Effector memory CD8-positive, alpha-beta T cell (primary cell): ENCODE results near the gene DDO.
"Not testable (repeated sequence)": the region's sequence is repeated elsewhere in the genome, so short reads cannot be mapped to it uniquely, and the experiment has no call there.

ENCODE experiments used
- ATAC-seq: fragments of 150-1000 bp; cut with Tn5 transposase; replicated peaks from 2 replicates; pipeline ENCODE4 v1.10.0; 2021; ENCODE audit warnings: mild to moderate bottlenecking, moderate library complexity
- DNase-seq, 3 experiments: peaks; one replicate each; pipeline ENCODE4 v3.0.0; 2021
- H3K27ac Mint-ChIP-seq, 2 donors: one replicate each; pipeline ENCODE4 v1.8.0; 2022; ENCODE audit warnings: mild to moderate bottlenecking in 2 of 2, mixed read lengths in 2 of 2, moderate library complexity in 2 of 2
- H3K27me3 Mint-ChIP-seq, 2 donors: one replicate each; pipeline ENCODE4 v1.8.0; 2022; ENCODE audit warnings: mixed read lengths in 2 of 2
- H3K36me3 Mint-ChIP-seq: one replicate; pipeline ENCODE4 v1.8.0; 2022; ENCODE audit warnings: mild to moderate bottlenecking, moderate library complexity, mixed read lengths; ENCODE audit not compliant: insufficient read depth
- H3K4me1 Mint-ChIP-seq, 2 donors: one replicate each; pipeline ENCODE4 v1.8.0; 2022; ENCODE audit warnings: low read depth in 2 of 2, mixed read lengths in 2 of 2
- H3K4me3 Mint-ChIP-seq, 2 donors: one replicate each; pipeline ENCODE4 v1.8.0; 2022; ENCODE audit warnings: mild to moderate bottlenecking in 2 of 2, mixed read lengths in 2 of 2, moderate library complexity in 2 of 2
- H3K9me3 Mint-ChIP-seq, 2 donors: one replicate each; pipeline ENCODE4 v1.8.0; 2022; ENCODE audit warnings: mixed read lengths in 2 of 2

DDO gene

GRCh38 chr6:110357298-110357663 lies 58.1 kb downstream of the DDO start:
- peaks cover 63 to 67% of the 10 kb centered on the region in 2 donors for H3K27me3 Mint-ChIP-seq
- peak overlapping the region; percentile 73 to 79 for H3K4me3 Mint-ChIP-seq
- H3K36me3 Mint-ChIP-seq = no peaks in the 10 kb centered on the region
- ATAC-seq (peak; percentile 24), DNase-seq (no peak)
- H3K27ac Mint-ChIP-seq = no peak overlapping the region
- peaks cover 3 to 10% of the 10 kb centered on the region in 2 donors for H3K4me1 Mint-ChIP-seq
- peaks cover 0 to 1% of the 10 kb centered on the region in 2 donors for H3K9me3 Mint-ChIP-seq

GRCh38 chr6:110356778-110357177 lies 58.6 kb downstream of the DDO start:
- ATAC-seq = no peak
- DNase-seq = no peak
- Mint-ChIP-seq H3K4me3 (peak overlapping the region; percentile 73 to 79), H3K9me3 (peaks cover 0 to 1% of the 10 kb centered on the region in 2 donors), H3K27ac (no peak overlapping the region), H3K27me3 (peaks cover 59 to 62% of the 10 kb centered on the region in 2 donors), H3K36me3 (no peaks in the 10 kb centered on the region), H3K4me1 (peaks cover 3 to 10% of the 10 kb centered on the region in 2 donors)

- ATAC-seq = no peak
- H3K4me3 Mint-ChIP-seq = no peak overlapping the region
- H3K27me3 Mint-ChIP-seq = peaks cover 51 to 59% of the 10 kb centered on the region in 2 donors
- no peaks in the 10 kb centered on the region for H3K9me3 Mint-ChIP-seq
- peaks cover 3 to 10% of the 10 kb centered on the region in 2 donors for H3K4me1 Mint-ChIP-seq
- H3K27ac Mint-ChIP-seq = no peak overlapping the region
- no peak for DNase-seq
- H3K36me3 Mint-ChIP-seq = no peaks in the 10 kb centered on the region
Measured at GRCh38 chr6:110355727-110356126, 59.6 kb downstream of the DDO start.

- no peak for DNase-seq
- Mint-ChIP-seq H3K4me3 (no peak overlapping the region), H3K4me1 (peaks cover 3 to 10% of the 10 kb centered on the region in 2 donors), H3K27me3 (peaks cover 45 to 59% of the 10 kb centered on the region in 2 donors), H3K27ac (no peak overlapping the region), H3K36me3 (no peaks in the 10 kb centered on the region), H3K9me3 (no peaks in the 10 kb centered on the region)
- no peak for ATAC-seq
Measured at GRCh38 chr6:110355022-110355421, 60.4 kb downstream of the DDO start.

- peaks cover 41 to 56% of the 10 kb centered on the region in 2 donors for H3K27me3 Mint-ChIP-seq
- peaks cover 3 to 10% of the 10 kb centered on the region in 2 donors for H3K4me1 Mint-ChIP-seq
- H3K4me3 Mint-ChIP-seq = no peak overlapping the region
- H3K27ac Mint-ChIP-seq = no peak overlapping the region
- ATAC-seq (no peak), DNase-seq (no peak)
- no peaks in the 10 kb centered on the region for H3K9me3 Mint-ChIP-seq
- no peaks in the 10 kb centered on the region for H3K36me3 Mint-ChIP-seq
Measured at GRCh38 chr6:110354153-110354552, 61.2 kb downstream of the DDO start.

- Mint-ChIP-seq H3K4me3 (no peak overlapping the region), H3K4me1 (peaks cover 3 to 10% of the 10 kb centered on the region in 2 donors), H3K27me3 (peaks cover 41 to 49% of the 10 kb centered on the region in 2 donors), H3K9me3 (no peaks in the 10 kb centered on the region), H3K36me3 (no peaks in the 10 kb centered on the region), H3K27ac (no peak overlapping the region)
- no peak for DNase-seq
- ATAC-seq = no peak
Measured at GRCh38 chr6:110353457-110354001, 61.8 kb downstream of the DDO start.

GRCh38 chr6:110352563-110353262 lies 62.7 kb downstream of the DDO start:
- Mint-ChIP-seq H3K36me3 (no peaks in the 10 kb centered on the region), H3K27me3 (peaks cover 40 to 48% of the 10 kb centered on the region in 2 donors), H3K4me1 (peaks cover 3 to 10% of the 10 kb centered on the region in 2 donors), H3K9me3 (no peaks in the 10 kb centered on the region), H3K4me3 (no peak overlapping the region), H3K27ac (no peak overlapping the region)
- DNase-seq (no peak), ATAC-seq (no peak)

GRCh38 chr6:110351986-110352385 lies 63.4 kb downstream of the DDO start:
- H3K9me3 Mint-ChIP-seq = no peaks in the 10 kb centered on the region
- DNase-seq (no peak), ATAC-seq (no peak)
- H3K27me3 Mint-ChIP-seq = peaks cover 33 to 40% of the 10 kb centered on the region in 2 donors
- no peak overlapping the region for H3K27ac Mint-ChIP-seq
- H3K4me1 Mint-ChIP-seq = peaks cover 0 to 4% of the 10 kb centered on the region in 2 donors
- no peak overlapping the region for H3K4me3 Mint-ChIP-seq
- H3K36me3 Mint-ChIP-seq = no peaks in the 10 kb centered on the region

GRCh38 chr6:110351546-110351945 lies 63.8 kb downstream of the DDO start:
- Mint-ChIP-seq H3K9me3 (no peaks in the 10 kb centered on the region), H3K27me3 (peaks cover 29 to 36% of the 10 kb centered on the region in 2 donors), H3K36me3 (no peaks in the 10 kb centered on the region), H3K4me3 (no peak overlapping the region), H3K4me1 (no peaks in the 10 kb centered on the region), H3K27ac (no peak overlapping the region)
- ATAC-seq (no peak), DNase-seq (no peak)

- DNase-seq, H3K27ac Mint-ChIP-seq, H3K9me3 Mint-ChIP-seq, H3K4me1 Mint-ChIP-seq, ATAC-seq, H3K4me3 Mint-ChIP-seq, H3K36me3 Mint-ChIP-seq: not testable (repeated sequence)
- peaks cover 26 to 28% of the 10 kb centered on the region in 2 donors for H3K27me3 Mint-ChIP-seq
Measured at GRCh38 chr6:110350593-110350992, 64.8 kb downstream of the DDO start.

GRCh38 chr6:110348961-110349690 lies 66.2 kb downstream of the DDO start:
- no peak for DNase-seq
- H3K36me3 Mint-ChIP-seq = no peaks in the 10 kb centered on the region
- no peak for ATAC-seq
- no peaks in the 10 kb centered on the region for H3K9me3 Mint-ChIP-seq
- no peak overlapping the region for H3K4me3 Mint-ChIP-seq
- H3K4me1 Mint-ChIP-seq = no peaks in the 10 kb centered on the region
- H3K27me3 Mint-ChIP-seq = peaks cover 17 to 21% of the 10 kb centered on the region in 2 donors
- H3K27ac Mint-ChIP-seq = no peak overlapping the region

GRCh38 chr6:110345025-110345424 lies 70.3 kb downstream of the DDO start:
- ATAC-seq = no peak
- H3K27me3 Mint-ChIP-seq = peaks cover 4 to 21% of the 10 kb centered on the region in 2 donors
- no peaks in the 10 kb centered on the region for H3K9me3 Mint-ChIP-seq

GRCh38 chr6:110342759-110343158 lies 72.6 kb downstream of the DDO start:
- no peak for DNase-seq
- Mint-ChIP-seq H3K4me3 (no peak overlapping the region), H3K4me1 (no peaks in the 10 kb centered on the region), H3K36me3 (no peaks in the 10 kb centered on the region), H3K9me3 (no peaks in the 10 kb centered on the region), H3K27me3 (peaks cover 1 to 9% of the 10 kb centered on the region in 2 donors), H3K27ac (no peak overlapping the region)
- no peak for ATAC-seq

More at GRCh38 chr6:110345025-110345424, 70.3 kb downstream of the DDO start:
- H3K36me3 Mint-ChIP-seq = no peaks in the 10 kb centered on the region
- no peak overlapping the region for H3K4me3 Mint-ChIP-seq
- DNase-seq = no peak
- H3K4me1 Mint-ChIP-seq = no peaks in the 10 kb centered on the region
- H3K27ac Mint-ChIP-seq = no peak overlapping the region
